Endothelial cell of umbilical vein (primary cell): ENCODE measurements around the gene SFMBT1.

Source experiments
- CTCF ChIP-seq, 2 donors: IDR thresholded peaks; 1 replicate in 1 of 2; 2 replicates in 1 of 2; pipeline ENCODE4 v1.5.1; 2011; ENCODE audit warnings: low read length in 2 of 2, mild to moderate bottlenecking in 2 of 2, moderate library complexity in 2 of 2, control low read depth in 1 of 2, inconsistent platforms in 1 of 2, low read depth in 1 of 2; ENCODE audit not compliant: insufficient read depth in 1 of 2; ENCODE audit errors: extremely low read depth in 1 of 2
- EZH2 ChIP-seq: IDR thresholded peaks from 2 replicates; pipeline ENCODE4 v1.6.1; 2012; ENCODE audit warnings: borderline replicate concordance, low read depth, mild to moderate bottlenecking, moderate library complexity, low read length, inconsistent platforms; ENCODE audit not compliant: severe bottlenecking
- GATA2 ChIP-seq: IDR thresholded peaks from 2 replicates; pipeline ENCODE4 v1.7.0; 2011; ENCODE audit warnings: low read depth, mild to moderate bottlenecking, moderate library complexity, mixed read lengths, low read length; ENCODE audit not compliant: insufficient read length, insufficient read depth
- JUN ChIP-seq: IDR thresholded peaks from 2 replicates; pipeline ENCODE4 v1.6.1; 2011; ENCODE audit warnings: borderline replicate concordance, low read depth; ENCODE audit not compliant: insufficient read length, insufficient read depth
- MYC ChIP-seq: IDR thresholded peaks from one replicate; pipeline ENCODE4 v1.6.1; 2011; ENCODE audit warnings: mild to moderate bottlenecking, low read depth, low read length
- POLR2A ChIP-seq: IDR thresholded peaks from 2 replicates; pipeline ENCODE4 v1.6.1; 2012; ENCODE audit warnings: low read depth, mild to moderate bottlenecking, control low read depth, low read length
- POLR2AphosphoS5 ChIP-seq: IDR thresholded peaks from 2 replicates; pipeline ENCODE4 v1.6.1; 2012; ENCODE audit warnings: low read depth, mild to moderate bottlenecking, control low read depth, low read length, moderate library complexity; ENCODE audit not compliant: insufficient read depth
- TF ChIP-seq, protein P1 (sequence below): IDR thresholded peaks from 2 replicates; pipeline ENCODE4 v1.6.1; 2011; ENCODE audit not compliant: insufficient read depth, insufficient read length

DNA sequence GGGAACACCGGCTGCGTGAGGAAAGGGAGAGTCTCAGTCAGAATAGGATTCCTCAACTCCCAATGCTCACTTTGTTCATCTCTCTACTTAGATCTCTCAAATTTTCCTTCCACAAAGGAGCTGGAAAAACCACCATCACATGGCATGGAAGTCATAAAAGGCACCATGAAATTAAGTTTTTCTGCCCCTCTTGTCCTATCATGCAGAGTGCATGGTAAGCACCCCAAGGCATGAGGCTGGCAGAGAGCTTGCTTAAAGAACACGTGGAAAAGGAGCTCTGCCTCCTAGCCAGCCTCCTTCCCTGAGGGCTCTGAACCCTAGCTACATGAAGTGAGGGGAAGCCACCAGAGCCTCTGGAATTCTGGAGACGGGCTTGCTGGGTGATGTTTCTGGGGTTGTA is 166.3 kb downstream of the SFMBT1 start:
- TF ChIP-seq CTCF (IDR thresholded peaks at IDR 0.05; ENCODE audit: extremely low read depth in 1 of 2, insufficient read depth in 1 of 2, low read depth in 1 of 2, low read length in 2 of 2) (no peak), EZH2 (no peak), POLR2A (no peak), POLR2AphosphoS5 (no peak), MYC (no peak), GATA2 (no peak), JUN (no peak)
- TF ChIP-seq, protein P1, sequence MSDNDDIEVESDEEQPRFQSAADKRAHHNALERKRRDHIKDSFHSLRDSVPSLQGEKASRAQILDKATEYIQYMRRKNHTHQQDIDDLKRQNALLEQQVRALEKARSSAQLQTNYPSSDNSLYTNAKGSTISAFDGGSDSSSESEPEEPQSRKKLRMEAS: no peak
